Dedifferentiated amniotic fluid mesenchymal stem cell (primary cell): Measurements from ENCODE around the gene BNC2.

Experiments used
- DNase-seq: peaks from one replicate; pipeline ENCODE4 v3.0.0-alpha.2; 2016; ENCODE audit errors: extremely low spot score

BNC2 gene

DNA sequence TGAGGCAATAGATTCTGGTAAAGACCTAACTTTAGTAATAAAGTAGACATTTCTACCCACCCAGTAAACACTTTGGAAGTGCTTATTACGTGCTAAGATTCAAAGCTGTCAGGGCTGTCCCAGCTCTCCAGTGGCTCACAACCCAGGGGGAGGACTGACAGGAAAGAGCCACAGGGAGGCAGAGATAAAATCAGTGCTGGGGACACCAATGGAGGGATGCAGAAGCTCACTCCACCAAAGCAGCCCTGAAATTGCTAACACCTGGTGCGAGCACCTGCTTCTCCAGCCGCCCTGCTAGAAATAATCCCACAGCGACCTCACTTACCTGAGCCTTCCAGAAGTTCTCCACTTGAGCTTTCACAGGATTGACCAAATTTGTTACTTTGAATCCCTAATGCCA is 501.0 kb downstream of the BNC2 start:
- no peak for DNase-seq

DNA sequence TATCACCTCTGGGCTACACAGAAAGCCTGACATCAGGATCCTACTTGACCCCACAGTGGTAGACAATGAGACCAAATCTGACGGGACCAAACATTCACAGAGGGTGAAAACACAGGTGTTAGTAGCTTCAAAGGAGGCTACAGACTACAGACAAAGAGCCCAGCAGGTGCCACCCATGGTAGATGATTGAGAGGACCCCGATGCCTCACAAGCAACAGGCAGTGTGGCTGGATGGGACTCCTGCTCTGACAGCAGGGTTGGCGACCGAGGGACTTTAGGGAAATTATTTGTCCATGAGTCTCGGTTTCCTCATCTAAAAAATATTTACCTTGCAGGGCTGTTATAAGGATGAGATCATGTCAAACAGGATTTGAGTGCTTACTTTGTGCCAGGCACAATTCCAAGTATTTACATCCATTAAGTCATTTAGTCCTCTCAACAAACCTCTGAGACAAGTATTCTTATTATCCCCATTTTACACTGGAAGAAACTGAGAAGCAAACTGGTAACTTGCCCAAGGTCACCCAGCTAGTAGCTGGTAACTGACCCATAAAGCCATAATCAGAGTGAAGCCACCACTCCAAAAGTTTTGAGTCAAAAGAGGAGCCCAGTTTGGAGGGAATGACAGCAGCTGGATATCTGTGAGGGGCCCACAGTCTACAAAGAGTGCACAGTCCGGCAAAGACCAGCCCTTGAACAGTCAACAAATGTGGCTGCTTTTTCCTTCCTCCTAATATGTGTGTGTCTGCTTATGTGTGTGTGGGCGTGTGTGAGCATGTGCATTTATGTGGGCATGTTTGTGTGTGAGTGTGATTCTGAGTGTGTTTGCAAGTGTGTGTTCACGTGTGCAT is 502.0 kb downstream of the BNC2 start:
- DNase-seq: no peak

DNA sequence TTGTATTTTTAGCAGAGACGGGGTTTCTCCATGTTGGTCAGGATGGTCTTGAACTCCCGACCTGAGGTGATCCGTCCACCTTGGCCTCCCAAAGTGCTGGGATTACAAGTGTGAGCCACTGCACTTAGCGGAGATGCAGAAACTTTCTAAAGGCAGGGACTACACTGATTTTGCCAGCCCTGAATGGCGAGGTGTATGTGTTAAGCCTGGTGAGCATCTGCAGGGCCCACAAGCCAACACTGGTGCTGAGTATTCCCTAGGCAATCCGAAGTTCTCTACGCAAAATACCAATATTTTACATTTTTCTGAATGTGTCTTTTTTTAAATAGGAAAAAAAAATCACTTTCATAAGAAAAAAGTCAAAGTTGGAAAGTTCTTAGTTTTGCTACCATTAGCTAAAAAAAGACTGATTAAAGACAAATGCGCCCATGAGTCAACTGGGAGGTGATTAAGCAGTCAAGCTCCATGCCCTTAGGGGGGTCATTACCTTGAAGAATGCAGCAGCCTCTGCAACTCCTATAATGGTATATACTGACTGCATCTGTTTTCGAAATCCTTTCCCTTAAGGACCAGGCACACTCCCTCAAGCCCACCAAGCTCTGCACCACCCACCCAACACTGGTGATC is 502.8 kb downstream of the BNC2 start:
- DNase-seq: peak; percentile 24

DNA sequence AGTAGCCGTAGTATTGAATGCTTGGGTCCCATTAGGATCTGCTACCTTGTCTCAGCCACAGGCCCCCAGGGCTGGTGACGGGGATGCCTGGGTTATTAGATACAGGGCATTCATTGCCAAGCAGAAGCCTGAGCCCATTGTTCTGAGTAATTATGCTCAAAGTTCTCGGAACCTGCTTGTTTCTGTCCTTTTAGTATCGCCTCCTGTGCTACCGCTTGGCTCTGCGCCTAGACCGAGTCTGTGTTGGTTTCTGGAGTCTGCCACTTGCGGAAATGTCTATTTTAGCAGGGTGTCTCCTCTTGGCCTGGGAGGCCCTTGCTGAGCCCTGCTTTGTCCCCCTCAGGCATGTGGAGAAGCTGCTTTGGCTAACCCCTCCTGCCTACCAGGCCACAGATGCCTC is 506.1 kb downstream of the BNC2 start:
- DNase-seq: no peak

DNA sequence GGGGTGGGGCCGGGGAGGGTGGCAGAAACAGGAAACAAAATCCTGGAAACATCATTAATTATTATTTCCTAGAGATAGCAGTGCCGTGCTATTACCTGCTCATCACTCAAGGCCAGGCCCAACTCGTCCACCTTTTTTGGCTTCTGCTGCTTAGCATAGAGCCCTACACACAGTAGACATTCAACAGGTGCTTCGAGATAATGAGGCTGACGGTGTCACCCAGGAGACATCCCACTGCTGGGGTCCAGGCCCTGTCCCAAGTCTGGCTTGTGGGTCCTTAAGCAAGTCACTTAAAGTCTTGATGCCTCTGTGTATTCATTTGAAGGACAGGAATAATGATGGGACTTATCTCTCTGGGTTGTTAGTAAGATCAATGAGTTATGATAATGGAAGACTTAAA is 506.6 kb downstream of the BNC2 start:
- no peak for DNase-seq

DNA sequence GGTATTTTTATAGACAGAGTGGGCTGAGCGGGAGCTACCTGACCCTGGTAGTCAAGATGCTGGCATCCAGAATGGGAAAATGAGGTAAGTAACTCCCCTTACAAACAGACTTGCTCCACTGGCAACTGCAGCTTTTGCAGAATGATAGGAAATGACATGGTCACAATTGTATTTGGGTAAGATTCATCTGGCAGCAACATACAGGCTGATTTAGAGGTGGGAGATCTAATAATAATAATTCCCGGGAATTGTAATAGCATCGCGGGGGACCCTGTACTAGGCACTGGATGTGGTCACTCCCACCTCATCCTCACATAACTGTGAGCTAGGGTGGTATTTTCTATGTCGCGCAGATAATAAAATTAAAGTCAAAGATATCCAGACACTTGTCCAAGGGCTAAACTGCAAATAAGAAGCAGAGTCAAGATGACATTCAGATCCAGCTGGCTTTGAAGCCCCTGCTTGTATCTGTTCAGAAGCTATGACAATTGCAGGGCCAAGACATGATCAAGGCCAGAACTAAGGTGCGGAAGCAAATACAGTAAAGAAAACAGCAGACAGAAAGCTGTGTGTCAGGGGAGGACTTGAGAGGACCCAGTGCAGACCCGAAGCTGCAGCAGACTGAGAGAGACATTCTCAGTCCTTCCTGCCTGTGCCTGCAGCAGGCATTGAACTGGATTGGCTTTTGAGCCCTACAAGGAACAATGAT is 507.2 kb downstream of the BNC2 start:
- DNase-seq: no peak

DNA sequence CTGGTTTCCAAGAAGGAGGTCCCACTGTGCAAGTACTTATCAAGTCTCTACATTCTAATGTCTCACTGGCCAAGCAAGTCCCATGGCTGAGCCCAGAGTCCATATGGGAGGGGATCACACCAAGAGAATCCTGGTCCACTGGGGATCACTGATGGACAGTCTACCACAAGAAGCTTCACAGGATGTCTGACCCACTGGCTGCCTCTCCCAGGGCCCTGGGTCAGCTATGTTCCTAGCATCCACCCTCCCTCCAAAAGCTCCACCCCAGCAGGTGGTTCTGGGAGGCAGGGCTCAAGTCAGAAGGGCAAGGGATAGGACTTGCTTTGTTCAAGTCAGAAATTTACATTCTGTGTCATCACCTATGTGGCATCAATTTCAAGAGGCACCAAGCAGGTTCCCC is 508.5 kb downstream of the BNC2 start:
- no peak for DNase-seq

DNA sequence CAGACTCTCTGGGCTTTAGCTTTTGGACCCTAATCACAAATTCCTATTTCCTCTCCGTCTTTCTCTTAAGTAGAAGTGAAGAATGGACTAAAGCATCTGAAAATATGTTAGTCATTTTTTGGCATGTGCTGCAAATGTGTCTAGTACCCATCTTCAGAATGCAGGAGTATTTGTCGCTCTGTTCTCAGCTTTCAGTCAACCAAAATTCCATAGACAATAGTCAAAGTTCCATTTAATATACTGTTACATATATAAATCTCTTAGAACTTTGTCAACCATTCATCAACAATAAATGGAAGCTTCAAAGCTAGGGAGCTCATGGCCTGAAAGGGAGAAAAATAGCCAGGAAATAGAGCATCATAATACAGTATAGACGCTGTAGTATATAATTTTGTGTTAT is 509.4 kb downstream of the BNC2 start:
- DNase-seq: no peak

DNA sequence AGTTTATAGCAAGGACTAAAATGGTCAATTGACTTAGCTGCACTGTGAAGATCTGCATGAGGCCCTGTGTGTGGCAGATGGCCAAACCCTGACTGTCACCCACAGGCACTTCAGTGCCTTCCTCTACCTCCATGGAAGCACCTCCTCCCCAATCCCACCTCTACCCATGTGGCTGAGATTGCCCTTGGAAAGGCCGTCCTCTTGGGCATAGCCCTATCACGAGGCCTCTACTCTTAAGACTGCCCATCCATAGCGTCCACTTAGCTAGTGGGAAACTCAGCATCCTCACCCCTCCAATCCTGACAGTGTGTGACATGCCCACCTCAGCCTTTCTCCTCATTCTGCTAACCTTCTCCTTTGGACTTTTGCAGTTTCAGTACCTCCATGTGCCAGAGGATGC is 510.2 kb downstream of the BNC2 start:
- DNase-seq: no peak
